Tibial nerve (tissue), 4 donors: Measurements from ENCODE around the gene JAK1.

Experiments
- CTCF ChIP-seq, 5 experiments: fragments of 200-600 bp in 3 of 5; fragments of 450-650 bp in 2 of 5; sonication (generic) in 3 of 5; IDR thresholded peaks; one replicate each; pipeline ENCODE4 v1.5.1; 2016 to 2019; ENCODE audit warnings: antibody characterized with exemption in 5 of 5, mild to moderate bottlenecking in 3 of 5, moderate library complexity in 2 of 5
- EP300 ChIP-seq, 2 donors: sonication (generic); formaldehyde crosslinking; IDR thresholded peaks; one replicate each; pipeline ENCODE4 v1.6.1; 2017; ENCODE audit warnings: antibody characterized with exemption in 2 of 2, mild to moderate bottlenecking in 1 of 2
- POLR2A ChIP-seq, 2 donors: fragments of 450-650 bp; IDR thresholded peaks; one replicate each; pipeline ENCODE4 v1.6.1; 2017; ENCODE audit warnings: antibody characterized with exemption in 2 of 2, mild to moderate bottlenecking in 2 of 2, moderate library complexity in 2 of 2

DNA sequence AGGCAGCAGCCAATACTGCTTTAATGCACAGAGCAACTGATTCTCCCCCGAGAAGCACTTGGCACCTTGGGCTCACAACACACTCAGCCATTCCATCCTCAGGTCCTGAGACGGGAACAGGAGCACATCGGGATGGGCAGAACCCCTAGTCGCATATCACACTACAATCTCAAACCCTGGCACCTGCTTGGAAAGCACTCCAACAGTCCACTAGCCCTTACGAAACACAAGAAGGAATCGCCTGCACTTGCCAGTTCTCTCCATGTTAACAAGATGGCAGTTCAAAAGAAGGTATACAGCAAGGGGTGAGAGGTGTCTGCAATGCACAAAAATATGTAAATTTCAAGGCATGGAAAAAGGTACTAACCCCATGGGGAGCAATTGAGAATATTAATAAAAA lies 21.4 kb downstream of the JAK1 start:
- TF ChIP-seq CTCF (IDR thresholded peaks at IDR 0.05) (no peak), EP300 (IDR thresholded peaks at IDR 0.05) (no peak), POLR2A (IDR thresholded peaks at IDR 0.05) (no peak)
